NB4 (cell line): ENCODE data around the gene HSPG2.

Source experiments
- DNase-seq: peaks from one replicate; pipeline ENCODE4 v3.0.0; 2010; ENCODE audit warnings: low read depth
- H3K4me3 ChIP-seq: one replicate; pipeline ENCODE4 v1.5.1; 2011; ENCODE audit warnings: mild to moderate bottlenecking, low read depth, low read length, moderate library complexity
- CTCF ChIP-seq: IDR thresholded peaks from one replicate; pipeline ENCODE4 v1.5.1; 2012; ENCODE audit warnings: low read depth, low read length
- MYC ChIP-seq: IDR thresholded peaks from 2 replicates; pipeline ENCODE4 v1.6.1; 2011; ENCODE audit warnings: low read depth, low read length
- POLR2A ChIP-seq: IDR thresholded peaks from 2 replicates; pipeline ENCODE4 v1.6.1; 2011; ENCODE audit warnings: mild to moderate bottlenecking; ENCODE audit not compliant: insufficient read length; ENCODE audit errors: extremely low read depth
- TF ChIP-seq, protein P1 (sequence below): IDR thresholded peaks from 2 replicates; pipeline ENCODE4 v1.6.1; 2011; ENCODE audit warnings: low read depth, low read length

HSPG2 gene

DNA sequence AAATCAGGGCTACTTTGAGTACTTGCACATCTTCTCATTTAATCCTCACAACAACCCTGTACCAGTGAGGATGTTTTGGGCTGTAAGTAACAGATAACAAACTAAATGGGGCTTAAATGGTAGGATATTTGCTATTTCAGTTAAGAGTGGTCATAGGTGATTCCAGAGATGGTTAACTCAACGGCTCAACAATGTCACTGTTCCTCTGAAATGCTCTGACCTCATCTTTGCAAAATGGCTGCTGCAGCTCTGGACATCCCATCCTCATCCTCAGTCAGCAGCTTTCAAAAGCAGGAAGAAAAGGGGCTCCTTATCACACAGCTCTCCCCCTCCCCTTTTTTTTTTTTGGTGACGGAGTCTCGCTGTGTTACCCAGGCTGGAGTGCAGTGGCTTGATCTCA is 123.6 kb downstream of the HSPG2 start:
- DNase-seq = no peak
- no peak overlapping the region for H3K4me3 ChIP-seq
- TF ChIP-seq MYC (no peak), POLR2A (no peak), CTCF (no peak)
- TF ChIP-seq, protein P1, sequence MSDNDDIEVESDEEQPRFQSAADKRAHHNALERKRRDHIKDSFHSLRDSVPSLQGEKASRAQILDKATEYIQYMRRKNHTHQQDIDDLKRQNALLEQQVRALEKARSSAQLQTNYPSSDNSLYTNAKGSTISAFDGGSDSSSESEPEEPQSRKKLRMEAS = no peak

GRCh38 chr1:21811875-21812305 is 125.2 kb downstream of the HSPG2 start, which contains the start of gene LDLRAD2:
TSS of gene LDLRAD2 (plus strand) at chr1:21812265. CDS start at chr1:21812452, 187 bp downstream.
- TF ChIP-seq MYC (no peak), POLR2A (no peak), CTCF (no peak)
- TF ChIP-seq, protein P1 = no peak
- no peak within 1 kb of the TSS for H3K4me3 ChIP-seq

DNA sequence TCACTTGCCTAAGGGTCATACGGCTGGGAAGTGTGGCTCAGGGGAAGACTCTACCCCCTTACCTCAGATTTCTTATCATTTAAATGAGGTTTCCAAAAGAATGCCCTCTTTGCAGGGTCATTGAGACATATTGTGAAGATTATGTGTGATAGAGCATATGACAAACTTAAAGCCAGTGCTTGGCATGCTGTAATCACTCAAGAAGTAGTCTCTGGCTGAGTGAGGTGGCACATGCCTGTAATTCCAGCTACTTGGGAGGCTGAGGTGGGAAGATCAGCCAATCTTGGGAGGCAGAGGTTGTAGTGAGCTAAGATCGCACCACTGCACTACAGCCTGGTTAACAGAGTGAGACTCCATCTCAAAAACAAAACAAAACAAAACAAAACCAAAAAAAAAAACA is 132.6 kb downstream of the HSPG2 start:
- no peak for TF ChIP-seq POLR2A
- no peak for TF ChIP-seq MYC
- TF ChIP-seq, protein P1 = no peak
- TF ChIP-seq CTCF = no peak
- H3K4me3 ChIP-seq = no peak overlapping the region
- DNase-seq = no peak

More at GRCh38 chr1:21811875-21812305, 125.2 kb downstream of the HSPG2 start, which contains the start of gene LDLRAD2:
- no peak for DNase-seq

- no peak overlapping the region for H3K4me3 ChIP-seq
- TF ChIP-seq POLR2A (no peak), CTCF (no peak), MYC (no peak)
- TF ChIP-seq, protein P1 = no peak
- no peak for DNase-seq
Measured at GRCh38 chr1:21801100-21801499, 136.0 kb downstream of the HSPG2 start.

- TF ChIP-seq, protein P1 = no peak
- TF ChIP-seq CTCF (no peak), POLR2A (no peak), MYC (no peak)
- H3K4me3 ChIP-seq = no peak overlapping the region
- DNase-seq = no peak
Measured at GRCh38 chr1:21799730-21800129, 137.4 kb downstream of the HSPG2 start.
